Fibroblast of lung (primary cell): Measurements from ENCODE around the gene CX3CR1.

Experiments
- EZH2 ChIP-seq: IDR thresholded peaks from 2 replicates; pipeline ENCODE4 v1.5.1; 2012; ENCODE audit warnings: low read length, control low read depth, mild to moderate bottlenecking; ENCODE audit errors: missing control alignments
- TF ChIP-seq, protein P1 (sequence below), 2 donors: IDR thresholded peaks in 1 of 2; conservative IDR thresholded peaks in 1 of 2; 1 replicate in 1 of 2; 2 replicates in 1 of 2; pipeline ENCODE4 v1.5.1; 2011 to 2012; ENCODE audit warnings: low read length in 2 of 2, control low read depth in 1 of 2, inconsistent platforms in 1 of 2, low read depth in 1 of 2, mild to moderate bottlenecking in 1 of 2

DNA sequence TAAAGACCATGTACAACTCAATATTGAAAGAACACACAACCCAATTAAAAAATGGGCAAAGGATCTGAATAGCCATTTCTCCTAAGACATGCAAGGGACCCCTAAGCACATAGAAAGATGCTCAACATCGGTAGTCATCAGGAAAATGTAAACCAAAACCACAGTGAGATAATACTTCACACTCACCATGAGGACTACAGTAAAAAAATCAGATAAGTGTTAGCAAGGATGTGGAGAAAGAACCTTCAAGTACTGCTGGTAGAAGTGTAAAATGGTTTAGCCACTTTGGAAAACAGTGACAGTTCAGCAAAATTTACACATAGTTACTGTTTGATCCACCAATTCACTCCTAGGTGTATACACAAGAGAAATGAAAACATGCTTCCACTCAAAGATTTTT lies 57.4 kb downstream of the CX3CR1 start:
- no peak for TF ChIP-seq EZH2
- TF ChIP-seq, protein P1, sequence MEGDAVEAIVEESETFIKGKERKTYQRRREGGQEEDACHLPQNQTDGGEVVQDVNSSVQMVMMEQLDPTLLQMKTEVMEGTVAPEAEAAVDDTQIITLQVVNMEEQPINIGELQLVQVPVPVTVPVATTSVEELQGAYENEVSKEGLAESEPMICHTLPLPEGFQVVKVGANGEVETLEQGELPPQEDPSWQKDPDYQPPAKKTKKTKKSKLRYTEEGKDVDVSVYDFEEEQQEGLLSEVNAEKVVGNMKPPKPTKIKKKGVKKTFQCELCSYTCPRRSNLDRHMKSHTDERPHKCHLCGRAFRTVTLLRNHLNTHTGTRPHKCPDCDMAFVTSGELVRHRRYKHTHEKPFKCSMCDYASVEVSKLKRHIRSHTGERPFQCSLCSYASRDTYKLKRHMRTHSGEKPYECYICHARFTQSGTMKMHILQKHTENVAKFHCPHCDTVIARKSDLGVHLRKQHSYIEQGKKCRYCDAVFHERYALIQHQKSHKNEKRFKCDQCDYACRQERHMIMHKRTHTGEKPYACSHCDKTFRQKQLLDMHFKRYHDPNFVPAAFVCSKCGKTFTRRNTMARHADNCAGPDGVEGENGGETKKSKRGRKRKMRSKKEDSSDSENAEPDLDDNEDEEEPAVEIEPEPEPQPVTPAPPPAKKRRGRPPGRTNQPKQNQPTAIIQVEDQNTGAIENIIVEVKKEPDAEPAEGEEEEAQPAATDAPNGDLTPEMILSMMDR (conservative IDR thresholded peaks at IDR 0.05 in 1 of 2, IDR thresholded peaks at IDR 0.05 in 1 of 2; ENCODE audit: low read depth in 1 of 2, low read length in 2 of 2): no peak
